Inferior parietal cortex (tissue), 1 donor: Measurements from ENCODE around the gene ATP6V1C2.

Source experiments
- DNase-seq: peaks from one replicate; pipeline ENCODE4 v3.0.0-alpha.2; 2016; ENCODE audit errors: extremely low spot score

The ATP6V1C2 gene

GRCh38 chr2:10732924-10733565, 11.6 kb downstream of the ATP6V1C2 start:
- no peak for DNase-seq

GRCh38 chr2:10733566-10733925, 12.1 kb downstream of the ATP6V1C2 start:
- DNase-seq, result no peak

- no peak for DNase-seq
These were observed 12.6 kb downstream of the ATP6V1C2 start for GRCh38 chr2:10733980-10734379.

GRCh38 chr2:10738192-10738591, 16.8 kb downstream of the ATP6V1C2 start:
- no peak for DNase-seq

- no peak for DNase-seq
These were observed 18.8 kb downstream of the ATP6V1C2 start for GRCh38 chr2:10740226-10740625.

GRCh38 chr2:10741139-10741538, 19.7 kb downstream of the ATP6V1C2 start:
- no peak for DNase-seq

GRCh38 chr2:10742666-10743065, 21.2 kb downstream of the ATP6V1C2 start:
- no peak for DNase-seq

- DNase-seq, result no peak
These were observed 29.2 kb downstream of the ATP6V1C2 start for GRCh38 chr2:10750610-10751009.

GRCh38 chr2:10752236-10752635, 30.8 kb downstream of the ATP6V1C2 start:
- DNase-seq, result no peak

- no peak for DNase-seq
These were observed 31.7 kb downstream of the ATP6V1C2 start for GRCh38 chr2:10753156-10753555.

- DNase-seq, result no peak
These were observed 32.4 kb downstream of the ATP6V1C2 start for GRCh38 chr2:10753876-10754275.

GRCh38 chr2:10755621-10756020, 34.2 kb downstream of the ATP6V1C2 start:
- no peak for DNase-seq

GRCh38 chr2:10757814-10758286, 36.4 kb downstream of the ATP6V1C2 start:
- DNase-seq, result no peak

- DNase-seq, result no peak
These were observed 37.8 kb downstream of the ATP6V1C2 start for GRCh38 chr2:10759151-10759714.

GRCh38 chr2:10760794-10761504, 39.5 kb downstream of the ATP6V1C2 start:
- DNase-seq, result no peak

- no peak for DNase-seq
These were observed 40.2 kb downstream of the ATP6V1C2 start for GRCh38 chr2:10761591-10761990.

- no peak for DNase-seq
These were observed 41.4 kb downstream of the ATP6V1C2 start for GRCh38 chr2:10762651-10763460.

GRCh38 chr2:10763461-10763800, 42.0 kb downstream of the ATP6V1C2 start:
- DNase-seq, result no peak

- no peak for DNase-seq
These were observed 42.8 kb downstream of the ATP6V1C2 start for GRCh38 chr2:10764096-10764785.

- DNase-seq, result no peak
These were observed 43.5 kb downstream of the ATP6V1C2 start for GRCh38 chr2:10764896-10765295.

- DNase-seq, result no peak
These were observed 44.0 kb downstream of the ATP6V1C2 start for GRCh38 chr2:10765461-10765860.

- DNase-seq, result no peak
These were observed 44.5 kb downstream of the ATP6V1C2 start for GRCh38 chr2:10765914-10766313.
